KBM-7 (cell line): Measurements from ENCODE around the gene RBM41.
A peak's percentile ranks its signal among the peaks of the same experiment; 100 is the strongest.

Experiments
- DNase-seq: peaks from one replicate; pipeline ENCODE4 v3.0.0-alpha.2; 2015
- in situ Hi-C: fragments of 300-500 bp; cut with MboI; formaldehyde crosslinking; loops from 2 replicates; pipeline ENCODE4 v1.14.3; 2020; ENCODE audit warnings: low sequenced_read_pairs, low pct_unique_long_range_greater_than_20kb, mixed read lengths

The RBM41 gene

DNA sequence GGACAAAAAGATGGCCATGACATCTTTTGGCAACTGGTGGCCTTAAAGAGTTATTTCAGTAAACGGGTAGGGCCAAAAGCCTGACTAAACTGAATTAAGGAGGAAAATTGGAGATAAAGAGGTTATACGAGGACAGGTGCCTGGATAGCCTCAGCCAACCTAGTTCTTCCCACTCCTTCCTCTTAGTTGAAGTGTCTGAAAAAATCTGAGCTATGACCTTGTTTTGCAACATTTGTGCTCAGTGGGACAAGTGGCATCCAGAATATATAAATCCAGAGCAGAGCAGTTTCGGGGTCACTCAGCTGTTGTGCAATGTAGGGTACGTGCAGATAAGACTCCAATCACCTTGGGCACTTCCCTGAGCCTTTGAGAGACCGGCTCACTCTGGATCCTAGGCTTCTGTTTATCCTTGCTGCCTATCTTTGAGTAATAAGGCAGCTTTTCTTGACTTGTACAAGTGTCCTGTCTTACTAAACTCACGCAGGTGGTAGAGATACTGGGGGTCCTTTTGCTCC is 68.4 kb downstream of the RBM41 start:
- DNase-seq = no peak
- in situ Hi-C loops = no loop called here

DNA sequence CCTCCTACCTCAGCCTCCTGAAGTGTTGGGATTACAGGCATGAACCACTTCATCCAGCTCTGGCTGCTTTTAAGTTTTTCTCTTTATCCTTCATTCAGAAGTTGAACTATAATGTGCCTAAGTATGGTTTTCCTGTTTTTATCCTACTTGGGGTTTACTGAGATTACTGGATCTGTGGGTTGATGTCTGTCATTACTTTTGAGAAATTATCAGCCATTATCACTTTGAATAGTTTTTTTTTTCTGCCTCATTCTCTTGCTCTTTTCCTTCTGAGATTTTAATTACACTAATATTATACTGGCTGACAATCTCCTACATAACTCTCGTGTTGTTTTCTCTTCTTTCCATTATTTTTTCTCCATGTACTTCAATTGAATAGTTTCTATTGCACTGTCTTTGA is 71.0 kb downstream of the RBM41 start:
- in situ Hi-C loops = no loop called here

DNA sequence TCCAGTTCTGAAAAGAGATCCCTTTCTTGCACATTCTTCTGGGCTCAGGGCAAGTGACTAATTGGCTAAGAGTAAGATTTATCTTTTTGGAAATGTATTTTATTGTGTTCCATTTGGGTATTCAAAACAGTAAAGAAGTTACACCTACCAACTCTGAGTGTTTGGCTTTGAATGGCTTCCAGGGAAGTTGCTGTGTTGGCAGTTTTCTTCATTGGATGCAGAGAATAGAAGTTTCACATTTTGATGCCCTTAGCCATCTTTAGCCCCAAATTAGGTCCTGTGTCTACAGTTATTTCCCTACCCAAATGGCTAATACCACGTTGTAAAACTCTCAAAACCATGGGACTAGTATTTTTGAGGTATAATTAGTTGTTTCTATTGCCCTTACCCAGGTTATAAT is 88.9 kb downstream of the RBM41 start:
- in situ Hi-C loops = no loop called here
- DNase-seq = no peak

More for the DNA sequence above, 71.0 kb downstream of the RBM41 start:
- DNase-seq = no peak

DNA sequence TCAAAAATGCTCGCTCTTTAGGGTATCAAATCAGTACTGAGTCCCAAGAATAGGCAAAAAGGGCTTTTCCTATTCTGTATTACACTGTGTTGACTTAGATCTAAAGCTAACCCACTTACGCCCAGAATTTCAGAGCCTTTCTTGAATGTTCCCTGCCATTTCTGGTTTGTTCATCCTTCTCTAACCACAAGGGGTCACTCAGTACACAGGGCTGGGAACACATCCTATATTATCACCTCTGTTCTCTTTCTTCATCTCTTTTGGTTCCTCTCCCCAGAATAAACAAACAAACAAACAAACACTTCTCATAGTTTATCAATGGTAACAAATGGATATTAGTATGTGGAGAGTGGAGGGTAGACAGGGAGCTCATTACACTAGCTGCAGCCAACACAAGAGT is 93.1 kb downstream of the RBM41 start:
- in situ Hi-C loops = no loop called here
- DNase-seq = peak; percentile 53

DNA sequence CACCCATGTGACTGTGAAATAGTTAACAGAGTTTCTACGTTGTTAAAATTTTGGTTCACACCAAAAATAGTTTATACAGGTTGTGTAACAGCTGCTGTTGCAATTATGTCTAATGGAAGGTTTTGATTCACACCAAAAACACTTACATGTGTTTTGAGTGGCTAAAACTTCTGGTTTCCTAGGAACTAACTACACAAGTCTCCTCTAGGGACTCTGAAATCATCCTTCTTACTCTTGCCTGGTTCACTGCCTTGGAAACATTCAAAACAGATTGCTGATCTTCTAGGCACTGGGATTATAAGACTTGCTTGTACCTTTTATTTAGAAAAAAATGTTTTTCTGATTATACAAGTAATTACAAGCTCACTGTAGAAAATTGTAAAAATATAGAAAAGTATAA is 103.7 kb downstream of the RBM41 start:
- DNase-seq = no peak
- in situ Hi-C loops = no loop called here
